HG02571 (cell line): ENCODE data around the gene GIMAP2.
"Not testable (repeated sequence)": the region's sequence is repeated elsewhere in the genome, so short reads cannot be mapped to it uniquely, and the experiment has no call there.

Source experiments
- ATAC-seq: cut with Tn5 transposase; IDR thresholded peaks from one replicate; pipeline ENCODE4 v1.9.1; 2021; ENCODE audit warnings: mild to moderate bottlenecking, moderate library complexity; ENCODE audit not compliant: unreplicated experiment

GIMAP2 gene

GRCh38 chr7:150676276-150676675 lies 9.2 kb upstream of the GIMAP2 start:
- ATAC-seq = not testable (repeated sequence)

GRCh38 chr7:150676854-150677253 lies 8.7 kb upstream of the GIMAP2 start:
- not testable (repeated sequence) for ATAC-seq

GRCh38 chr7:150678601-150679000 lies 6.9 kb upstream of the GIMAP2 start:
- ATAC-seq = not testable (repeated sequence)

- ATAC-seq = not testable (repeated sequence)
Observed at GRCh38 chr7:150680364-150680763, 5.1 kb upstream of the GIMAP2 start.

GRCh38 chr7:150686030-150686631 lies 625 bp downstream of the GIMAP2 start:
- no peak for ATAC-seq

- no peak for ATAC-seq
Observed at GRCh38 chr7:150688630-150689029, 3.1 kb downstream of the GIMAP2 start.

GRCh38 chr7:150695654-150696053 lies 10.1 kb downstream of the GIMAP2 start:
- no peak for ATAC-seq

GRCh38 chr7:150703209-150703608 lies 17.7 kb downstream of the GIMAP2 start:
- ATAC-seq = no peak

GRCh38 chr7:150715293-150715692 lies 29.8 kb downstream of the GIMAP2 start:
- ATAC-seq = no peak

- no peak for ATAC-seq
Observed at GRCh38 chr7:150715738-150716137, 30.2 kb downstream of the GIMAP2 start.

- ATAC-seq = no peak
Observed at GRCh38 chr7:150716368-150716767, 30.9 kb downstream of the GIMAP2 start, which contains the start of gene GIMAP1. GIMAP1 (plus strand) TSS chr7:150716613; CDS start chr7:150719048, 2,435 bp downstream.

GRCh38 chr7:150716939-150717338 lies 31.4 kb downstream of the GIMAP2 start:
- no peak for ATAC-seq

GRCh38 chr7:150717814-150718420 lies 32.4 kb downstream of the GIMAP2 start:
- no peak for ATAC-seq

- ATAC-seq = no peak
Observed at GRCh38 chr7:150719436-150719835, 33.9 kb downstream of the GIMAP2 start.

GRCh38 chr7:150719960-150720891 lies 34.7 kb downstream of the GIMAP2 start:
- ATAC-seq = no peak

GRCh38 chr7:150721970-150722373 lies 36.5 kb downstream of the GIMAP2 start:
- ATAC-seq = no peak

GRCh38 chr7:150722431-150722931 lies 37.0 kb downstream of the GIMAP2 start:
- no peak for ATAC-seq

GRCh38 chr7:150723467-150723866 lies 38.0 kb downstream of the GIMAP2 start:
- no peak for ATAC-seq

- ATAC-seq = no peak
Observed at GRCh38 chr7:150727381-150727780, 41.9 kb downstream of the GIMAP2 start.

- no peak for ATAC-seq
Observed at GRCh38 chr7:150728011-150728410, 42.5 kb downstream of the GIMAP2 start.

- no peak for ATAC-seq
Observed at GRCh38 chr7:150728609-150729008, 43.1 kb downstream of the GIMAP2 start.
